HCT116 (cell line): ENCODE data around the gene ITGB1BP1.

Experiments used
- CTCF ChIP-seq, 3 experiments: fragments of 200-600 bp in 1 of 3; sonication (generic) in 1 of 3; IDR thresholded peaks in 2 of 3; conservative IDR thresholded peaks in 1 of 3; 2 replicates each; pipeline ENCODE4 v1.5.1; 2012 to 2017; ENCODE audit warnings: low read depth in 2 of 3, low read length in 2 of 3, antibody characterized with exemption in 1 of 3, borderline replicate concordance in 1 of 3, control low read depth in 1 of 3, mild to moderate bottlenecking in 1 of 3, mixed read lengths in 1 of 3, mixed run types in 1 of 3, moderate library complexity in 1 of 3; ENCODE audit not compliant: insufficient read depth in 1 of 3
- FOSL1 ChIP-seq: IDR thresholded peaks from 2 replicates; pipeline ENCODE4 v1.6.1; 2012; ENCODE audit warnings: low read depth
- POLR2A ChIP-seq: IDR thresholded peaks from 2 replicates; pipeline ENCODE4 v1.7.0; 2011; ENCODE audit warnings: borderline replicate concordance; ENCODE audit not compliant: insufficient read depth, insufficient read length; ENCODE audit errors: extremely low read depth
- POLR2AphosphoS5 ChIP-seq: IDR thresholded peaks from 2 replicates; pipeline ENCODE4 v1.6.1; 2011; ENCODE audit warnings: mild to moderate bottlenecking, low read depth, low read length, moderate library complexity
- RAD21 ChIP-seq: IDR thresholded peaks from 2 replicates; pipeline ENCODE4 v1.6.1; 2012; ENCODE audit warnings: low read depth, mild to moderate bottlenecking
- SIN3A ChIP-seq: IDR thresholded peaks from 2 replicates; pipeline ENCODE4 v1.6.1; 2012; ENCODE audit warnings: low read depth
- SP1 ChIP-seq: IDR thresholded peaks from 2 replicates; pipeline ENCODE4 v1.6.1; 2012; ENCODE audit warnings: low read depth
- SRF ChIP-seq: IDR thresholded peaks from 2 replicates; pipeline ENCODE4 v1.6.1; 2012; ENCODE audit warnings: low read depth
- TF ChIP-seq, protein P1 (sequence below): IDR thresholded peaks from 2 replicates; pipeline ENCODE4 v1.6.1; 2012; ENCODE audit warnings: low read depth

GRCh38 chr2:9419541-9419940, 3.8 kb downstream of the ITGB1BP1 start:
- TF ChIP-seq FOSL1 = no peak
- TF ChIP-seq CTCF (IDR thresholded peaks at IDR 0.05 in 2 of 3, conservative IDR thresholded peaks at IDR 0.05 in 1 of 3; ENCODE audit: borderline replicate concordance in 1 of 3, insufficient read depth in 1 of 3, low read depth in 2 of 3, low read length in 2 of 3) = no peak
- no peak for TF ChIP-seq SIN3A
- TF ChIP-seq POLR2A = no peak
- no peak for TF ChIP-seq SRF
- TF ChIP-seq SP1 = no peak
- TF ChIP-seq POLR2AphosphoS5 = no peak
- TF ChIP-seq, protein P1, sequence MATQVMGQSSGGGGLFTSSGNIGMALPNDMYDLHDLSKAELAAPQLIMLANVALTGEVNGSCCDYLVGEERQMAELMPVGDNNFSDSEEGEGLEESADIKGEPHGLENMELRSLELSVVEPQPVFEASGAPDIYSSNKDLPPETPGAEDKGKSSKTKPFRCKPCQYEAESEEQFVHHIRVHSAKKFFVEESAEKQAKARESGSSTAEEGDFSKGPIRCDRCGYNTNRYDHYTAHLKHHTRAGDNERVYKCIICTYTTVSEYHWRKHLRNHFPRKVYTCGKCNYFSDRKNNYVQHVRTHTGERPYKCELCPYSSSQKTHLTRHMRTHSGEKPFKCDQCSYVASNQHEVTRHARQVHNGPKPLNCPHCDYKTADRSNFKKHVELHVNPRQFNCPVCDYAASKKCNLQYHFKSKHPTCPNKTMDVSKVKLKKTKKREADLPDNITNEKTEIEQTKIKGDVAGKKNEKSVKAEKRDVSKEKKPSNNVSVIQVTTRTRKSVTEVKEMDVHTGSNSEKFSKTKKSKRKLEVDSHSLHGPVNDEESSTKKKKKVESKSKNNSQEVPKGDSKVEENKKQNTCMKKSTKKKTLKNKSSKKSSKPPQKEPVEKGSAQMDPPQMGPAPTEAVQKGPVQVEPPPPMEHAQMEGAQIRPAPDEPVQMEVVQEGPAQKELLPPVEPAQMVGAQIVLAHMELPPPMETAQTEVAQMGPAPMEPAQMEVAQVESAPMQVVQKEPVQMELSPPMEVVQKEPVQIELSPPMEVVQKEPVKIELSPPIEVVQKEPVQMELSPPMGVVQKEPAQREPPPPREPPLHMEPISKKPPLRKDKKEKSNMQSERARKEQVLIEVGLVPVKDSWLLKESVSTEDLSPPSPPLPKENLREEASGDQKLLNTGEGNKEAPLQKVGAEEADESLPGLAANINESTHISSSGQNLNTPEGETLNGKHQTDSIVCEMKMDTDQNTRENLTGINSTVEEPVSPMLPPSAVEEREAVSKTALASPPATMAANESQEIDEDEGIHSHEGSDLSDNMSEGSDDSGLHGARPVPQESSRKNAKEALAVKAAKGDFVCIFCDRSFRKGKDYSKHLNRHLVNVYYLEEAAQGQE = no peak
- no peak for TF ChIP-seq RAD21
